ENCODE results near the gene NCCRP1.

NCCRP1 gene

GRCh38 chr19:39155741-39156140, 41.0 kb upstream of the NCCRP1 start:
- Histone ChIP-seq H3K9me2 (replicated peaks; ENCODE audit: low read depth, low read length) (no peaks in the 10 kb centered on the region), H3K27me3 (ENCODE audit: insufficient read depth, low read length, poor library complexity, severe bottlenecking) (no peaks in the 10 kb centered on the region), H3K36me3 (ENCODE audit: insufficient read depth, low read length) (no peaks in the 10 kb centered on the region), H3K4me2 (ENCODE audit: low read depth, low read length, poor library complexity, severe bottlenecking) (no peak overlapping the region), H3K4me3 (ENCODE audit: low read length, poor library complexity, severe bottlenecking) (no peak overlapping the region), H3K9me3 (ENCODE audit: insufficient read depth, low read depth, low read length) (no peaks in the 10 kb centered on the region), H2AFZ (ENCODE audit: low read length) (no peak overlapping the region), H4K20me1 (ENCODE audit: insufficient read depth, low read length, poor library complexity, severe bottlenecking) (peaks cover 21% of the 10 kb centered on the region), H3F3A (ENCODE audit: low read depth) (no peaks in the 10 kb centered on the region), H3K9ac (ENCODE audit: low read depth, low read length, poor library complexity, severe bottlenecking) (no peak overlapping the region), H3K4me1 (ENCODE audit: insufficient read depth, low read length, poor library complexity, severe bottlenecking) (peaks cover 21% of the 10 kb centered on the region), H3K79me2 (ENCODE audit: insufficient read depth, low read length) (peaks cover 67% of the 10 kb centered on the region)
- TF ChIP-seq CTCF (conservative IDR thresholded peaks at IDR 0.05; ENCODE audit: low read length) (no peak), EZH2phosphoT487 (IDR thresholded peaks at IDR 0.05; ENCODE audit: borderline replicate concordance) (no peak)

- H3K36me3 ChIP-seq (ENCODE audit: insufficient read depth, low read length) = no peaks in the 10 kb centered on the region
- peaks cover 68% of the 10 kb centered on the region for H3K79me2 ChIP-seq (ENCODE audit: insufficient read depth, low read length)
- no peaks in the 10 kb centered on the region for H3K9me2 ChIP-seq (replicated peaks; ENCODE audit: low read depth, low read length)
- no peak overlapping the region for H2AFZ ChIP-seq (ENCODE audit: low read length)
- H3K4me3 ChIP-seq (ENCODE audit: low read length, poor library complexity, severe bottlenecking) = no peak overlapping the region
- H3F3A ChIP-seq (ENCODE audit: low read depth) = no peaks in the 10 kb centered on the region
- no peaks in the 10 kb centered on the region for H3K9me3 ChIP-seq (ENCODE audit: insufficient read depth, low read depth, low read length)
- TF ChIP-seq CTCF (conservative IDR thresholded peaks at IDR 0.05; ENCODE audit: low read length) (no peak), EZH2phosphoT487 (IDR thresholded peaks at IDR 0.05; ENCODE audit: borderline replicate concordance) (no peak)
- H4K20me1 ChIP-seq (ENCODE audit: insufficient read depth, low read length, poor library complexity, severe bottlenecking) = peaks cover 24% of the 10 kb centered on the region
- no peaks in the 10 kb centered on the region for H3K27me3 ChIP-seq (ENCODE audit: insufficient read depth, low read length, poor library complexity, severe bottlenecking)
- H3K9ac ChIP-seq (ENCODE audit: low read depth, low read length, poor library complexity, severe bottlenecking) = no peak overlapping the region
- H3K4me1 ChIP-seq (ENCODE audit: insufficient read depth, low read length, poor library complexity, severe bottlenecking) = peaks cover 21% of the 10 kb centered on the region
- no peak overlapping the region for H3K4me2 ChIP-seq (ENCODE audit: low read depth, low read length, poor library complexity, severe bottlenecking)
Observed at GRCh38 chr19:39156326-39157230, 40.2 kb upstream of the NCCRP1 start.

- Histone ChIP-seq H2AFZ (ENCODE audit: low read length) (no peak overlapping the region), H3K79me2 (ENCODE audit: insufficient read depth, low read length) (peaks cover 70% of the 10 kb centered on the region), H4K20me1 (ENCODE audit: insufficient read depth, low read length, poor library complexity, severe bottlenecking) (peaks cover 26% of the 10 kb centered on the region), H3K9me2 (replicated peaks; ENCODE audit: low read depth, low read length) (no peaks in the 10 kb centered on the region), H3K9me3 (ENCODE audit: insufficient read depth, low read depth, low read length) (no peaks in the 10 kb centered on the region), H3K27me3 (ENCODE audit: insufficient read depth, low read length, poor library complexity, severe bottlenecking) (no peaks in the 10 kb centered on the region), H3K4me1 (ENCODE audit: insufficient read depth, low read length, poor library complexity, severe bottlenecking) (peaks cover 21% of the 10 kb centered on the region), H3K4me3 (ENCODE audit: low read length, poor library complexity, severe bottlenecking) (no peak overlapping the region), H3K9ac (ENCODE audit: low read depth, low read length, poor library complexity, severe bottlenecking) (no peak overlapping the region), H3F3A (ENCODE audit: low read depth) (no peaks in the 10 kb centered on the region), H3K36me3 (ENCODE audit: insufficient read depth, low read length) (no peaks in the 10 kb centered on the region), H3K4me2 (ENCODE audit: low read depth, low read length, poor library complexity, severe bottlenecking) (no peak overlapping the region)
- no peak for TF ChIP-seq EZH2phosphoT487 (IDR thresholded peaks at IDR 0.05; ENCODE audit: borderline replicate concordance)
- TF ChIP-seq CTCF (conservative IDR thresholded peaks at IDR 0.05; ENCODE audit: low read length) = no peak
Observed at GRCh38 chr19:39157275-39157996, 39.3 kb upstream of the NCCRP1 start.

Measured in Loucy (cell line).